ENCODE results near the gene BRD3.

BRD3 gene

GRCh38 chr9:134028575-134029247, 39.1 kb downstream of the BRD3 start:
- H3K4me2 ChIP-seq (ENCODE audit: low read depth, low read length, poor library complexity, severe bottlenecking), result no peak overlapping the region
- no peaks in the 10 kb centered on the region for H3K27me3 ChIP-seq (ENCODE audit: low read length)
- no peak overlapping the region for H3K27ac ChIP-seq (ENCODE audit: low read depth, low read length)
- no peaks in the 10 kb centered on the region for H4K20me1 ChIP-seq (ENCODE audit: low read depth, low read length)
- no peaks in the 10 kb centered on the region for H3K9me3 ChIP-seq (ENCODE audit: insufficient read depth, low read length)
- no peaks in the 10 kb centered on the region for H3K9me2 ChIP-seq (replicated peaks; ENCODE audit: insufficient read depth, low read length)
- H3K79me2 ChIP-seq (ENCODE audit: insufficient read depth, low read length), result no peaks in the 10 kb centered on the region
- TF ChIP-seq, protein P1, sequence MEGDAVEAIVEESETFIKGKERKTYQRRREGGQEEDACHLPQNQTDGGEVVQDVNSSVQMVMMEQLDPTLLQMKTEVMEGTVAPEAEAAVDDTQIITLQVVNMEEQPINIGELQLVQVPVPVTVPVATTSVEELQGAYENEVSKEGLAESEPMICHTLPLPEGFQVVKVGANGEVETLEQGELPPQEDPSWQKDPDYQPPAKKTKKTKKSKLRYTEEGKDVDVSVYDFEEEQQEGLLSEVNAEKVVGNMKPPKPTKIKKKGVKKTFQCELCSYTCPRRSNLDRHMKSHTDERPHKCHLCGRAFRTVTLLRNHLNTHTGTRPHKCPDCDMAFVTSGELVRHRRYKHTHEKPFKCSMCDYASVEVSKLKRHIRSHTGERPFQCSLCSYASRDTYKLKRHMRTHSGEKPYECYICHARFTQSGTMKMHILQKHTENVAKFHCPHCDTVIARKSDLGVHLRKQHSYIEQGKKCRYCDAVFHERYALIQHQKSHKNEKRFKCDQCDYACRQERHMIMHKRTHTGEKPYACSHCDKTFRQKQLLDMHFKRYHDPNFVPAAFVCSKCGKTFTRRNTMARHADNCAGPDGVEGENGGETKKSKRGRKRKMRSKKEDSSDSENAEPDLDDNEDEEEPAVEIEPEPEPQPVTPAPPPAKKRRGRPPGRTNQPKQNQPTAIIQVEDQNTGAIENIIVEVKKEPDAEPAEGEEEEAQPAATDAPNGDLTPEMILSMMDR (IDR thresholded peaks at IDR 0.05; ENCODE audit: insufficient read depth, low read length, poor library complexity, severe bottlenecking), result no peak
- no peak for TF ChIP-seq EZH2phosphoT487 (conservative IDR thresholded peaks at IDR 0.05; ENCODE audit: low read length)
- no peak overlapping the region for H3K4me3 ChIP-seq (ENCODE audit: insufficient read depth, low read length, poor library complexity, severe bottlenecking)
- H3K9ac ChIP-seq (ENCODE audit: low read length), result no peak overlapping the region
- H3F3A ChIP-seq (ENCODE audit: insufficient read depth), result peaks cover 6% of the 10 kb centered on the region; the same call in 1 of the 2 replicates
- H3K36me3 ChIP-seq (ENCODE audit: low read length), result no peaks in the 10 kb centered on the region
- H2AFZ ChIP-seq (ENCODE audit: low read depth, low read length, severe bottlenecking), result no peak overlapping the region

GRCh38 chr9:134028076-134028475, 39.8 kb downstream of the BRD3 start:
- Histone ChIP-seq H3F3A (ENCODE audit: insufficient read depth) (peaks cover 6% of the 10 kb centered on the region; the same call in 1 of the 2 replicates), H2AFZ (ENCODE audit: low read depth, low read length, severe bottlenecking) (no peak overlapping the region), H3K79me2 (ENCODE audit: insufficient read depth, low read length) (no peaks in the 10 kb centered on the region), H3K9ac (ENCODE audit: low read length) (no peak overlapping the region), H3K27ac (ENCODE audit: low read depth, low read length) (no peak overlapping the region), H3K27me3 (ENCODE audit: low read length) (no peaks in the 10 kb centered on the region), H3K4me2 (ENCODE audit: low read depth, low read length, poor library complexity, severe bottlenecking) (no peak overlapping the region), H4K20me1 (ENCODE audit: low read depth, low read length) (no peaks in the 10 kb centered on the region), H3K4me3 (ENCODE audit: insufficient read depth, low read length, poor library complexity, severe bottlenecking) (no peak overlapping the region), H3K9me3 (ENCODE audit: insufficient read depth, low read length) (no peaks in the 10 kb centered on the region), H3K36me3 (ENCODE audit: low read length) (no peaks in the 10 kb centered on the region), H3K9me2 (replicated peaks; ENCODE audit: insufficient read depth, low read length) (no peaks in the 10 kb centered on the region)
- TF ChIP-seq, protein P1 (IDR thresholded peaks at IDR 0.05; ENCODE audit: insufficient read depth, low read length, poor library complexity, severe bottlenecking), result no peak
- no peak for TF ChIP-seq EZH2phosphoT487 (conservative IDR thresholded peaks at IDR 0.05; ENCODE audit: low read length)

- H3K27ac ChIP-seq (ENCODE audit: low read depth, low read length), result no peak overlapping the region
- H3K9ac ChIP-seq (ENCODE audit: low read length), result no peak overlapping the region
- H4K20me1 ChIP-seq (ENCODE audit: low read depth, low read length), result no peaks in the 10 kb centered on the region
- H3K79me2 ChIP-seq (ENCODE audit: insufficient read depth, low read length), result no peaks in the 10 kb centered on the region
- peaks cover 6% of the 10 kb centered on the region; the same call in 1 of the 2 replicates for H3F3A ChIP-seq (ENCODE audit: insufficient read depth)
- no peak for TF ChIP-seq EZH2phosphoT487 (conservative IDR thresholded peaks at IDR 0.05; ENCODE audit: low read length)
- TF ChIP-seq, protein P1 (IDR thresholded peaks at IDR 0.05; ENCODE audit: insufficient read depth, low read length, poor library complexity, severe bottlenecking), result no peak
- no peaks in the 10 kb centered on the region for H3K27me3 ChIP-seq (ENCODE audit: low read length)
- H3K4me2 ChIP-seq (ENCODE audit: low read depth, low read length, poor library complexity, severe bottlenecking), result no peak overlapping the region
- H3K9me3 ChIP-seq (ENCODE audit: insufficient read depth, low read length), result no peaks in the 10 kb centered on the region
- H3K9me2 ChIP-seq (replicated peaks; ENCODE audit: insufficient read depth, low read length), result no peaks in the 10 kb centered on the region
- H2AFZ ChIP-seq (ENCODE audit: low read depth, low read length, severe bottlenecking), result no peak overlapping the region
- no peaks in the 10 kb centered on the region for H3K36me3 ChIP-seq (ENCODE audit: low read length)
- no peak overlapping the region for H3K4me3 ChIP-seq (ENCODE audit: insufficient read depth, low read length, poor library complexity, severe bottlenecking)
Measured at GRCh38 chr9:134027561-134027960, 40.3 kb downstream of the BRD3 start.
